Liver (tissue), 9 donors: ENCODE data around the gene USP24. TPM values are rescaled to one million over a fixed set of nuclear protein-coding genes. Genes with fewer than 3 reads are reported as not detected.

Experiments used
- DNase-seq: peaks from one replicate; pipeline ENCODE4 v3.0.0-alpha.2; 2017; ENCODE audit warnings: low spot score
- H3K27ac ChIP-seq, 2 donors: one replicate each; pipeline ENCODE4 v1.7.0; 2013; ENCODE audit warnings: inconsistent platforms in 2 of 2, low read length in 2 of 2, control low read depth in 1 of 2, low read depth in 1 of 2, mild to moderate bottlenecking in 1 of 2
- H3K27me3 ChIP-seq, 4 donors: one replicate each; pipeline versions ENCODE4 v1.6.1 to v1.7.0; 2013; ENCODE audit warnings: low read length in 3 of 4, inconsistent platforms in 1 of 4, mild to moderate bottlenecking in 1 of 4, moderate library complexity in 1 of 4; ENCODE audit not compliant: control insufficient read depth in 4 of 4, insufficient read depth in 4 of 4
- H3K36me3 ChIP-seq, 4 donors: one replicate each; pipeline versions ENCODE4 v1.6.1 to v1.7.0; 2013; ENCODE audit warnings: low read length in 3 of 4, mild to moderate bottlenecking in 3 of 4, low read depth in 1 of 4, moderate library complexity in 1 of 4; ENCODE audit not compliant: control insufficient read depth in 4 of 4, insufficient read depth in 3 of 4
- H3K4me1 ChIP-seq, 4 donors: one replicate each; pipeline versions ENCODE4 v1.6.1 to v1.7.0; 2013; ENCODE audit warnings: low read length in 3 of 4, mild to moderate bottlenecking in 3 of 4, moderate library complexity in 1 of 4; ENCODE audit not compliant: control insufficient read depth in 4 of 4, insufficient read depth in 4 of 4
- H3K4me3 ChIP-seq, 3 donors: one replicate each; pipeline versions ENCODE4 v1.6.1 to v1.7.0; 2013; ENCODE audit warnings: low read length in 3 of 3, control low read depth in 1 of 3, low read depth in 1 of 3, mild to moderate bottlenecking in 1 of 3
- H3K9ac ChIP-seq, 2 donors: one replicate each; pipeline ENCODE4 v1.7.0; 2013; ENCODE audit warnings: low read length in 2 of 2, mild to moderate bottlenecking in 2 of 2, moderate library complexity in 2 of 2, control low read depth in 1 of 2, low read depth in 1 of 2
- H3K9me3 ChIP-seq, 4 donors: one replicate each; pipeline versions ENCODE4 v1.6.1 to v1.7.0; 2013; ENCODE audit warnings: low read length in 3 of 4; ENCODE audit not compliant: control insufficient read depth in 4 of 4
- CTCF ChIP-seq: fragments of 150-350 bp; IDR thresholded peaks from 2 replicates; pipeline ENCODE4 v1.5.1; 2017; ENCODE audit warnings: improper control_type of control experiment, low read depth, low read length; ENCODE audit not compliant: missing input control
- EGR1 ChIP-seq, 2 donors: IDR thresholded peaks; 2 replicates each; pipeline ENCODE4 v1.6.1; 2016 to 2018; ENCODE audit warnings: antibody characterized with exemption in 2 of 2, low read depth in 2 of 2
- FOXA1 ChIP-seq: IDR thresholded peaks from 2 replicates; pipeline ENCODE4 v1.6.1; 2016; ENCODE audit warnings: antibody characterized with exemption
- FOXA2 ChIP-seq: IDR thresholded peaks from 2 replicates; pipeline ENCODE4 v1.6.1; 2016; ENCODE audit warnings: antibody characterized with exemption
- GABPA ChIP-seq, 2 donors: IDR thresholded peaks in 1 of 2; conservative IDR thresholded peaks in 1 of 2; 2 replicates each; pipeline ENCODE4 v1.6.1; 2016; ENCODE audit warnings: antibody characterized with exemption in 2 of 2, mild to moderate bottlenecking in 1 of 2, moderate library complexity in 1 of 2
- HNF4A ChIP-seq, 2 donors: conservative IDR thresholded peaks; 2 replicates each; pipeline ENCODE4 v1.6.1; 2016; ENCODE audit warnings: antibody characterized with exemption in 2 of 2, mild to moderate bottlenecking in 2 of 2
- HNF4G ChIP-seq: IDR thresholded peaks from 2 replicates; pipeline ENCODE4 v1.6.1; 2016; ENCODE audit warnings: antibody characterized with exemption
- JUND ChIP-seq, 2 donors: IDR thresholded peaks; 2 replicates each; pipeline ENCODE4 v1.6.1; 2016; ENCODE audit warnings: antibody characterized with exemption in 2 of 2
- MAX ChIP-seq: IDR thresholded peaks from 2 replicates; pipeline ENCODE4 v1.6.1; 2016; ENCODE audit warnings: antibody characterized with exemption
- NR2F2 ChIP-seq: IDR thresholded peaks from 2 replicates; pipeline ENCODE4 v1.6.1; 2016; ENCODE audit warnings: antibody characterized with exemption
- RAD21 ChIP-seq, 2 donors: IDR thresholded peaks; 2 replicates each; pipeline ENCODE4 v1.6.1; 2016; ENCODE audit warnings: antibody characterized with exemption in 2 of 2, mild to moderate bottlenecking in 2 of 2
- RXRA ChIP-seq, 2 donors: IDR thresholded peaks; 2 replicates each; pipeline ENCODE4 v1.6.1; 2017 to 2018; ENCODE audit warnings: antibody characterized with exemption in 2 of 2, mild to moderate bottlenecking in 1 of 2
- SP1 ChIP-seq: IDR thresholded peaks from 2 replicates; pipeline ENCODE4 v1.6.1; 2018; ENCODE audit warnings: antibody characterized with exemption, mild to moderate bottlenecking
- TAF1 ChIP-seq: conservative IDR thresholded peaks from 2 replicates; pipeline ENCODE4 v1.6.1; 2016; ENCODE audit warnings: antibody characterized with exemption, mild to moderate bottlenecking
- YY1 ChIP-seq: IDR thresholded peaks from 2 replicates; pipeline ENCODE4 v1.6.1; 2016; ENCODE audit warnings: antibody characterized with exemption, mild to moderate bottlenecking
- WGBS: extraction: QIAGEN DNeasy Blood & Tissue Kit; methylation state at CpG from one replicate; pipeline ENCODE4 v1.1.7; 2013; 5-methylcytosine and 5-hydroxymethylcytosine counted together
- polyA plus RNA-seq, 2 donors: library from polyadenylated mRNA; stranded (reverse) in 1 of 2; unstranded in 1 of 2; fragments of 200-250 nt in 1 of 2; fragments of >200 nt in 1 of 2; fragmentation: Nextera tagmentation in 1 of 2; extraction: Ambion mirVana in 1 of 2; gene quantifications; one replicate each; pipeline versions ENCODE4 v1.2.1 to v1.2.3, GENCODE V29; 2013 to 2015
- total RNA-seq, 2 donors: library from RNA; depleted of rRNA; stranded (reverse); fragments of >200 nt; gene quantifications; one replicate each; pipeline ENCODE4 v1.2.3, GENCODE V29; 2014
- TF ChIP-seq, protein P1 (sequence below): IDR thresholded peaks from 2 replicates; pipeline ENCODE4 v1.6.1; 2016; ENCODE audit warnings: antibody characterized with exemption
- TF ChIP-seq, protein P2 (sequence below): IDR thresholded peaks from 2 replicates; pipeline ENCODE4 v1.6.1; 2016; ENCODE audit warnings: antibody characterized with exemption
- donor health status: healthy.
- donor health status: healthy.
- donor health status: healthy.
- donor health status: healthy.
- donor health status: healthy.

The USP24 gene
- total and polyA plus RNA-seq, 4 donors, result 7.0 to 75.8 (median 20.3) TPM

GRCh38 chr1:55147524-55147923, 67.6 kb downstream of the USP24 start:
- DNase-seq, result no peak
- no peak for TF ChIP-seq SP1
- TF ChIP-seq FOXA1, result no peak
- TF ChIP-seq YY1, result no peak
- TF ChIP-seq JUND (IDR thresholded peaks at IDR 0.05), result no peak
- TF ChIP-seq HNF4A (conservative IDR thresholded peaks at IDR 0.05), result no peak
- TF ChIP-seq FOXA2, result no peak
- no peak for TF ChIP-seq MAX
- TF ChIP-seq HNF4G, result no peak
- no peak for TF ChIP-seq TAF1
- no peak for TF ChIP-seq NR2F2
- no peak for TF ChIP-seq GABPA (IDR thresholded peaks at IDR 0.05 in 1 of 2, conservative IDR thresholded peaks at IDR 0.05 in 1 of 2)
- TF ChIP-seq, protein P1, sequence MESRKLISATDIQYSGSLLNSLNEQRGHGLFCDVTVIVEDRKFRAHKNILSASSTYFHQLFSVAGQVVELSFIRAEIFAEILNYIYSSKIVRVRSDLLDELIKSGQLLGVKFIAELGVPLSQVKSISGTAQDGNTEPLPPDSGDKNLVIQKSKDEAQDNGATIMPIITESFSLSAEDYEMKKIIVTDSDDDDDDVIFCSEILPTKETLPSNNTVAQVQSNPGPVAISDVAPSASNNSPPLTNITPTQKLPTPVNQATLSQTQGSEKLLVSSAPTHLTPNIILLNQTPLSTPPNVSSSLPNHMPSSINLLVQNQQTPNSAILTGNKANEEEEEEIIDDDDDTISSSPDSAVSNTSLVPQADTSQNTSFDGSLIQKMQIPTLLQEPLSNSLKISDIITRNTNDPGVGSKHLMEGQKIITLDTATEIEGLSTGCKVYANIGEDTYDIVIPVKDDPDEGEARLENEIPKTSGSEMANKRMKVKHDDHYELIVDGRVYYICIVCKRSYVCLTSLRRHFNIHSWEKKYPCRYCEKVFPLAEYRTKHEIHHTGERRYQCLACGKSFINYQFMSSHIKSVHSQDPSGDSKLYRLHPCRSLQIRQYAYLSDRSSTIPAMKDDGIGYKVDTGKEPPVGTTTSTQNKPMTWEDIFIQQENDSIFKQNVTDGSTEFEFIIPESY, result no peak
- no peak for TF ChIP-seq RAD21 (IDR thresholded peaks at IDR 0.05)
- no peak for TF ChIP-seq CTCF
- TF ChIP-seq, protein P2, sequence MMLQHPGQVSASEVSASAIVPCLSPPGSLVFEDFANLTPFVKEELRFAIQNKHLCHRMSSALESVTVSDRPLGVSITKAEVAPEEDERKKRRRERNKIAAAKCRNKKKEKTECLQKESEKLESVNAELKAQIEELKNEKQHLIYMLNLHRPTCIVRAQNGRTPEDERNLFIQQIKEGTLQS, result no peak
- no peak for TF ChIP-seq EGR1 (IDR thresholded peaks at IDR 0.05; ENCODE audit: low read depth in 2 of 2)
- no peak for TF ChIP-seq RXRA (IDR thresholded peaks at IDR 0.05)
- Histone ChIP-seq H3K9ac (no peak overlapping the region), H3K4me1 (no peaks in the 10 kb centered on the region), H3K9me3 (no peaks in the 10 kb centered on the region), H3K27ac (no peak overlapping the region), H3K4me3 (no peak overlapping the region), H3K27me3 (no peaks in the 10 kb centered on the region), H3K36me3 (peaks cover 3 to 38% (median 17%) of the 10 kb centered on the region in 4 donors)
- WGBS, result 94% methylated on average over 8 of the region's 8 CpGs

GRCh38 chr1:55146781-55147180, 68.4 kb downstream of the USP24 start:
- no peak for TF ChIP-seq GABPA (IDR thresholded peaks at IDR 0.05 in 1 of 2, conservative IDR thresholded peaks at IDR 0.05 in 1 of 2)
- TF ChIP-seq FOXA2, result no peak
- TF ChIP-seq JUND (IDR thresholded peaks at IDR 0.05), result no peak
- TF ChIP-seq, protein P2, result no peak
- TF ChIP-seq NR2F2, result no peak
- TF ChIP-seq HNF4A (conservative IDR thresholded peaks at IDR 0.05), result no peak
- Histone ChIP-seq H3K27me3 (no peaks in the 10 kb centered on the region), H3K27ac (no peak overlapping the region), H3K36me3 (peaks cover 2 to 45% (median 17%) of the 10 kb centered on the region in 4 donors), H3K4me1 (no peaks in the 10 kb centered on the region), H3K4me3 (no peak overlapping the region), H3K9ac (no peak overlapping the region), H3K9me3 (no peaks in the 10 kb centered on the region)
- DNase-seq, result peak; percentile 88
- 63% methylated on average over 2 of the region's 2 CpGs for WGBS
